BE2C (cell line): ENCODE data around the gene GALK1.

Experiments used
- DNase-seq: peaks from one replicate; pipeline ENCODE4 v3.0.0-alpha.2; 2020
- H3K27me3 ChIP-seq: fragments of 250-450 bp; sonication (Bioruptor Pico); 2 replicates; pipeline ENCODE4 v1.5.1; 2020; ENCODE audit warnings: mild to moderate bottlenecking
- H3K36me3 ChIP-seq: fragments of 250-450 bp; sonication (Bioruptor Pico); 2 replicates; pipeline ENCODE4 v1.5.1; 2020; ENCODE audit warnings: mild to moderate bottlenecking
- H3K4me1 ChIP-seq: fragments of 250-450 bp; sonication (Bioruptor Pico); 2 replicates; pipeline ENCODE4 v1.5.1; 2020
- H3K4me3 ChIP-seq: 2 replicates; pipeline ENCODE4 v1.5.1; 2011; ENCODE audit warnings: low read depth, low read length
- H3K9me3 ChIP-seq: fragments of 250-450 bp; sonication (Bioruptor Pico); 2 replicates; pipeline ENCODE4 v1.5.1; 2020
- CTCF ChIP-seq: IDR thresholded peaks from 2 replicates; pipeline ENCODE4 v1.5.1; 2012; ENCODE audit warnings: mild to moderate bottlenecking, low read depth, low read length

Gene GALK1

GRCh38 chr17:75742337-75742736 is 22.7 kb downstream of the GALK1 start:
- TF ChIP-seq CTCF = no peak
- H3K27me3 ChIP-seq = no peaks in the 10 kb centered on the region
- H3K4me1 ChIP-seq = no peaks in the 10 kb centered on the region
- no peaks in the 10 kb centered on the region for H3K9me3 ChIP-seq
- no peak overlapping the region for H3K4me3 ChIP-seq
- no peak for DNase-seq
- no peaks in the 10 kb centered on the region for H3K36me3 ChIP-seq

GRCh38 chr17:75740631-75741077 is 24.3 kb downstream of the GALK1 start:
- no peak for DNase-seq
- no peaks in the 10 kb centered on the region for H3K27me3 ChIP-seq
- no peak overlapping the region for H3K4me3 ChIP-seq
- H3K9me3 ChIP-seq = no peaks in the 10 kb centered on the region
- no peak for TF ChIP-seq CTCF
- no peaks in the 10 kb centered on the region for H3K36me3 ChIP-seq
- H3K4me1 ChIP-seq = no peaks in the 10 kb centered on the region

- H3K9me3 ChIP-seq = no peaks in the 10 kb centered on the region
- no peaks in the 10 kb centered on the region for H3K36me3 ChIP-seq
- H3K4me1 ChIP-seq = no peaks in the 10 kb centered on the region
- no peak for TF ChIP-seq CTCF
- H3K27me3 ChIP-seq = no peaks in the 10 kb centered on the region
- no peak overlapping the region for H3K4me3 ChIP-seq
- no peak for DNase-seq
Measured at GRCh38 chr17:75740215-75740614, 24.8 kb downstream of the GALK1 start.

- TF ChIP-seq CTCF = no peak
Measured at GRCh38 chr17:75739801-75740200, 25.2 kb downstream of the GALK1 start.

GRCh38 chr17:75739174-75739573 is 25.8 kb downstream of the GALK1 start:
- H3K27me3 ChIP-seq = no peaks in the 10 kb centered on the region
- H3K36me3 ChIP-seq = no peaks in the 10 kb centered on the region
- TF ChIP-seq CTCF = no peak
- no peaks in the 10 kb centered on the region for H3K4me1 ChIP-seq
- H3K9me3 ChIP-seq = no peaks in the 10 kb centered on the region
- no peak for DNase-seq
- no peak overlapping the region for H3K4me3 ChIP-seq

More at GRCh38 chr17:75739801-75740200, 25.2 kb downstream of the GALK1 start:
- Histone ChIP-seq H3K4me1 (no peaks in the 10 kb centered on the region), H3K36me3 (no peaks in the 10 kb centered on the region), H3K4me3 (no peak overlapping the region), H3K9me3 (no peaks in the 10 kb centered on the region), H3K27me3 (no peaks in the 10 kb centered on the region)
- no peak for DNase-seq

- Histone ChIP-seq H3K36me3 (no peaks in the 10 kb centered on the region), H3K4me1 (no peaks in the 10 kb centered on the region), H3K4me3 (no peak overlapping the region), H3K27me3 (no peaks in the 10 kb centered on the region), H3K9me3 (no peaks in the 10 kb centered on the region)
- no peak for DNase-seq
- no peak for TF ChIP-seq CTCF
Measured at GRCh38 chr17:75738218-75738802, 26.7 kb downstream of the GALK1 start.
